ENCODE measurements around the gene NCKAP5L. TPM values are rescaled to one million over a fixed set of nuclear protein-coding genes. Genes with fewer than 3 reads are reported as not detected.

NCKAP5L gene
- total and polyA plus RNA-seq, 2 of the 8 experiments (the other 6 are each of a cell fraction or from before 2014, with no cell fraction given): 9.4 to 27.9 TPM

DNA sequence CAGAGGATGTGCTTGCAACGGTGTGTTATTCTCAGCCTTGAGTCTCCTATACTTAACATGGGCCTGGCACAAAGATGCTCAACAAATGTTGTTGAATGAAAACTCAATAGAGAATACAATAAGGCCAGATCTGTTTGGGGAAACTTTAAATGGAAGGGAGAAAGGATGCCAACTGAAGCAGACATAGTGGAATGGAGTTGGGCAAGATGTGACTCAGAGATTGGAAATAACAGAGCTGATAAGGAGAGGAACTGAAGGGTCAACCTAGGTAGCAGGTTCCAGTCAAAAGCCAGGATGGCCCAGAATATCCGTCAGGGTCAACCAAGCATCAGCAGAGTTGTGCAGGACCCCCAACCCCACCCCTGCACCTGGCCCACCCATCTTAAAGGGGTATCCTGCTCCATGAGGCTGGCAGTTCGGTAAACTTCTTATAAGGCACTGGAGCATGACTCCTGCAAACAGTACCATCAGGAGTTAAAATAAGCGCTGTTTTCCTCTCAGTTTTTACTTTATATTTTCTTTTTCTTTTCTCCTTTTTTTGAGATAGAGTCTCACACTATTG is 15.7 kb upstream of the NCKAP5L start (continued):
- no peak for TF ChIP-seq TBP (IDR thresholded peaks at IDR 0.05; ENCODE audit: low read depth, low read length)

All from H1 (cell line).